GM21529 (cell line): Measurements from ENCODE around the gene ESD.

Experiments
- ATAC-seq: cut with Tn5 transposase; IDR thresholded peaks from one replicate; pipeline ENCODE4 v1.9.1; 2021; ENCODE audit not compliant: unreplicated experiment

The ESD gene

DNA sequence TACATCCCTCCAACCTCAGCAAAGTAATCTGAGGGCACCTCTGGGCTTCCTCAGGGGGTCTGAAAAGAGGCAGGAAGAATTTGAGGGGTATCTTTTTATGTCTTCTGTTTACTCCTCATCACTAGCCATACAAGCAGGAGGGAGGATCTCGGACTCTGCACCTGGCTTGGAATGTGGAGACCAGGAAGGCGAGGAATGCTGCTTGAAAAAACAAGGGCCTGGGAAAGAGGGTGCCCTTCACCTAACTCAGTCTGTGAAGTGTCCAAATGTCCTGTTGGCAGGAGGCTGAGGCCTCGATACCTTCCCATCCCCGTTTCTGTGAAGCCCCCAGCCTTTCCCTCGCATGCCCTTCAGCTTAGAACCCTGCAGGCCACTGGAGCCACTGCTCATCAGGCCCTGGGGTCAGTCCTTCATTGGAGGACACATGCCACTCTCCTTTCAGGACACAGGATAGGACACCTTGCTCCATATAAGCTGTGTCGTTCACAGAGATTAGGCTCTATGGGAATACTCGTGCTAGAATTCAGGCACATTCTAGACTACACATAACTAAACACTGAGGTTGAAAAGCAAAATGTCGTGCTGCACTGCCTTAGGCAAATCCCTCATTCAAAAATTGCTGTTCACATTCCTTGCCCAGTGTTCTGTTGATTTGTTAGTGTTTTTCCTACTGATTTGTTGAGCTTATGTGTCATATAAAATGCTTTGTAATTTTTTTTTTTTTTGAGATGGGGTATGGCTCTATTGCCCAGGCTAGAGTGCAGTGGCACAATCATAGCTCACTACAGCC is 49.7 kb downstream of the ESD start:
- ATAC-seq, result no peak

DNA sequence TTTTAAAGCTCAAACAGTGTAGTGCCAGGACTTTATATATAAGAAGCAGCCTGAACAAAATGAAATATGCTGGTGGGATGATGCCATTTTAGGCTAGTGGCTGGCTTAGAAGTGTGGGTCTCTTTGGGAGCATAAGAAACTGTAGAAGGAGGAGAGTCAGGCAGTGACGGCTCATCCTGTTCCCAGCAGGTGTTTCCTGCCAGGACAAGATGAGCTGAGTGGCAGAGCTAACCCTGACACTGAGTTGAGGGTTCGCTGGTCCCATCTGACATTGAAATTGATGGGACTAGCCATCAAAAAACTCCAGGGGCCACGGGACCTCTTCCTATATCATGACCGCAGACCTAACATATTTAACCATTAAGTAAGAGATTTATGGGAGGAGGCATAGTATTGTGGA is 51.3 kb downstream of the ESD start:
- ATAC-seq, result no peak

- no peak for ATAC-seq
Measured at GRCh38 chr13:46745062-46745461, 51.9 kb downstream of the ESD start.

DNA sequence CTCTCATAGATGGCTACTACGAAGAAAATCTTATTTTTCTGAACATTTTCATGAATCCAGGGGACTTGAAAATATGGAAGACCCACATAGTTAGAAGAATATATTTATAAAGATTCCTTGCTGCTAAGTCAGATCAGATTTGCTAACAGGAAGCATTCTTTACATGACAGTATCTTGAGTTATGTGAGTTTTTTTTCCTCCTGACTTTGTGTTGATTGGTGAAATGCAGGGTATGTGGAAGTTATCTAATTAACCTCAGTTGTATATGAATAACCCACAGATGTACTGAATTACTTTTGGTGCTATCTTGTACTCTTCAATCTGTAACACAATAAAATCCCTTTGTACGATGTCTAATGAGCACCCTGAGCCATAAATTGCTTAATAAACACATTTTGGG is 53.8 kb downstream of the ESD start:
- no peak for ATAC-seq

DNA sequence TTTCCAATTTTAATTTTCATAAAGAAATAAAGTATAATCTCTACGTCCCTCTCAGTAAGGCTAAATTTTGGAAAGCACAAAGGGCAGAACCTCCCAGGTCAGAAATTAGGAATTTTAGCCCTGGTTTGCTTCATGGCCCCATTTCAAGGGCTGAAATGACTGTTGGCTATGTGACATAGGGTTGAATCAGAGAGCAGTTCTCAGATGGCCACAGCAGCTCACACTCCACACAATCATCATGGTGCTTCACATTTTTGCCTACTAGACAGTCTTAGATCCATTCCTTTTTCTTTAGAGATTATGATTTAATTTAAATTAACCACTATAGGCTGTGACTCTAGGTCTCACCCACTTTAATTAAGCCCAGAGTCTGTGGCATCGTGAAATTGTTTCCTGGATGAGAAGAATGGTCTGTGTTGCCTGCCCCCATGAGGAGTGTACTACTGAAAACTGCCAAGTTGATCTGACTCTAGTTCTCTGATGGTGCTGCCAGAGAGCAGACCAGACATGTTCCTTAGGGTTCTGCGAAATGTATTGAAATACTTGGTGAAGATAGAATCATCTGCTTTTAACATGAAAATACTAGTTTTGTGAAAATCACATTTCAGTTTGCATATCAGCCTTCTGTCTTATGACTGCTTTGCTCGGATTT is 57.4 kb downstream of the ESD start:
- no peak for ATAC-seq

GRCh38 chr13:46738766-46739165 is 58.2 kb downstream of the ESD start:
- no peak for ATAC-seq

- ATAC-seq, result no peak
Measured at GRCh38 chr13:46738055-46738454, 58.9 kb downstream of the ESD start.

DNA sequence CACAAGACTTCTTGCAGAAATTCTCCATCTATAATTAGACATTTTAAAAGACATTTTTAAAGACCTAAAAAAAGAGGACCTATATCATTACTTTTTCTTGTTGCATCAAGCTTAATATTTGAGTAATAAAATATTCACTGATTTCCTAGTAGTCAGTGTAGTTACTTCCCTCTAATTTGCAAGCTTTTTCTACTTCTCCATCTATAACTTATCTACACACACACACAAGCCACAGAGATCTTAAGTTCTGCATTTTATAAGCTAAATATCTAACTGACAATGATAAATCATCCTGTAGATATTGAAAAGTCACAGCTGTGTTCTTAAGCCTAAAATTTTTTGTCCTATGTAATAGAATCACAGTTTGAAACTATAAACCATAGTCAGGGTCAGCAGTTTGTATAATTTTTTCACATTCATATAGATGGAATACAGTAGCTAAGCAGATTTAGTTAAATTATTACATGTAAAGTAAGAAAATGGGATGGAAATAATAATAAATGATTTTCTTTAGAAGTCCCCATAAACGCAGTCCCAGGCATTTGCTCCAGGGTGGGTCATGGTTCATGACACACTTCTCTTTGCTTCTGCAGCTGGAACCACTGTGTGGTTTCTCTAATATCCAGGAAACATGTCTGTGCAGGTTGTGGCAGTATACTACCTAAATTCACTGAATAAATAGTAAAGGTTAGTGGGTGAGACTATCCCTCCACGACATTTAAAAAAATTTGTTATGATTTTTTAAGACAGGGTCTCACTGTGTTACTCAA is 60.2 kb downstream of the ESD start:
- no peak for ATAC-seq

DNA sequence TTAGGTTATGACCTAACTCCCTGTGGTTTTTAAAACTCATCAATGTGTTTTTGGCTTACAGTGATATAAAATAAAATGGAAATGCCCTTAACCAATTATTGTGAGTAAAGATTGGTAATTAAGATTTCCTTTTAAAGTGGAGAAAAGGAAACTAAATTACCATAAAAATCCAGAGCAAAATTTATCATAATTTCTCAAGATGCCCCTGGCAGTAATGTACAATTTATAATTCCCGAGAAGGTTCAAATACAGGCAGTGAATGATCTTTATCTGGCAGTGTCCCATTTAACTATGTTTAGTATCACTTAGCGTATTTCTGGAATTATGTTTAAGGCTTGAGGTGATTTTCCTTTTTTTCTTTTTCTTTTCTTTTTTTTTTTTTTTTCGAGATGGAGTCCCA is 61.5 kb downstream of the ESD start:
- ATAC-seq, result no peak

- ATAC-seq, result no peak
Measured at GRCh38 chr13:46731535-46731934, 65.4 kb downstream of the ESD start.

GRCh38 chr13:46728777-46729176 is 68.2 kb downstream of the ESD start:
- no peak for ATAC-seq

DNA sequence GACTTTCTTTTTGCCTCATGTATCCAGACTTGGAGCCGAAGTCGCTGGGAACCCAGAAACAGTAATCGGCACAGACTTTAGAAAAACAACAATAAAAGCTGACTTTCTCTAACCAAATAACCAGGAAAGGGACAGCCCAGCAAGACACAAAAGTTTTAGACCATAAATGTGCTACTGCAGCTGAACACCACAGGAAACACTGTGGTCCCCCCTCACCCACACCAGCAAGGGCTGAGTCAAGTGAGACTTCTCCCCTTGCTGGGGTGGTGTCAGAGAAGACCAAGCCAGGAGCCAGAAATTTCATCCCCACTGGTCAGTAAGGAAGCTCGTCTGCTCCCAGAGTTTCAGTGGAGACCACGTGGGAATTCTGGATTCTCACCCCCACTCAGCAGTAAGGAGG is 70.6 kb downstream of the ESD start:
- no peak for ATAC-seq
